ENCODE results near the gene SRRM3.
"Not testable (repeated sequence)": the region's sequence is repeated elsewhere in the genome, so short reads cannot be mapped to it uniquely, and the experiment has no call there.

- TF ChIP-seq MAFK (IDR thresholded peaks at IDR 0.05; ENCODE audit: partially characterized antibody); BHLHE40 (IDR thresholded peaks at IDR 0.05; ENCODE audit: low read depth, low read length); RCOR1 (IDR thresholded peaks at IDR 0.05; ENCODE audit: low read depth, low read length); REST (IDR thresholded peaks at IDR 0.05); MAX (IDR thresholded peaks at IDR 0.05); CTCF (IDR thresholded peaks at IDR 0.05); POLR2AphosphoS2 (conservative IDR thresholded peaks at IDR 0.05; ENCODE audit: low read length): not testable (repeated sequence)
Measured at GRCh38 chr7:76158416-76158815, 43.3 kb upstream of the SRRM3 start.
